ENCODE data around the gene P3H2.
"Not testable (repeated sequence)": the region's sequence is repeated elsewhere in the genome, so short reads cannot be mapped to it uniquely, and the experiment has no call there.

The P3H2 gene

GRCh38 chr3:189981668-189982067, 139.0 kb downstream of the P3H2 start:
- no peak for DNase-seq

DNA sequence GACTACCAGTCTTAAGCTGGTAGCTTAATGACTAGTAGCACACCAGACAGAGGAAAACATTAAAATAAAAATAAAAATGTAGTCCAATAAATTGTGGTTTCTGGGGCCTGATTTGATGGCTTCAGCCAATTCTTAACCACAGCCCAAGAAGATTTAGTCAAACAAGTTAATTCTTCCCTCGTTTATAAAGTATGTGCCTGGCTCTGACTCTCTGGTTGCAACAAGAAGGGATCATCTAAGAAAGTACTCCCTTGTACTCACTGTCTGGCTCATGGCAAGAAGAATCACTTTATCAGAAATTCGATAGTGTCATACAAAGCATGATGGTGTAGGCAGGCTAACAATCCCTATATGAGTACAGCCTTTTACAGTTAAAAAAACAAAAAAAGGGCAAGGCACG, 141.9 kb downstream of the P3H2 start:
- no peak for DNase-seq

DNA sequence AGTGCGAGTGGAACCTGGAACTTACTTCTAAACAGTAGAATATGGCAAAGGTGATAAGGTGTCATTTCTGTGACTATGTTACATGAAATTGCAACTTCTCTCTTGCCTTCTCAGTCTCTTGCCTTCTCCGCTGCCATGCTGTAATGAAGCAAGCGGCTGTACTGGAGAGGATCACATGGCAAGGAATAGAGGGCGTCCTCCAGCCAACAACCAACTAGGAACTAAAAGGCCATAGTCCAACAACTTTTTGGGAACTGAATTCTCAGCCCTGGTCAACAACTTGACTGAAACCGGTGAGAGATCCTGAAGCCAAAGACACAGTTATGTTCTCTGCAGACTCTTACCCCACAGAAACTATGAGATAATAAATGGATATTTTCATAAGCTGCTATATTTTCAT, 143.5 kb downstream of the P3H2 start:
- DNase-seq = no peak

DNA sequence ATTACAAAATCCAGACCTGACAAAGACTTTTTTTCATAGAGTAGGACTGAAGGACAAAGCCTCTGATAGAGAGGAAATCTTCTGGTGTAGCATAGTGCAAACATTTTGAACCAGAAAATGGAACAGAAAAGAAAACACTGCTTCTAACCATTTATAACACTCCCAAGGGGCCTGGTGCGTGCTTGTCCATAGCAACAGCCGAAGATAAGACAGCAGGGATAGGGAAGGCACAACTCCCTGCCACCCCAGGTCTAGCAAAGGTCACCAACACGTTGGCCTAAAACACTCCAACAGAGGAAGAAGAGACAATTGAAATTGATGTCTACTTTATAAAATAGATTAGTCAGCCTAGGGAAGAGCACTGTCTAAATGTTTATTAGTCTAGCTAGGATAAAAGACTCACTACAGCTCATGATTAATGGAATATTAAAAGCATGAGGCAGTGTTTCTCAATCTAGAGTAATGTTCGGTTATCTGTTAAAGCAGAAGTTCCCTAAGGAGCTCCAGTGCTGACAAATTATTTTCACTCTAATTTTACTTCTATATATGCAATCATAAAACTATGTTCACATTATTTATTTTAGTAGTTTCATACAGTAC, 145.2 kb downstream of the P3H2 start:
- DNase-seq = no peak

- no peak for DNase-seq
Observed at GRCh38 chr3:189974359-189974758, 146.3 kb downstream of the P3H2 start.

DNA sequence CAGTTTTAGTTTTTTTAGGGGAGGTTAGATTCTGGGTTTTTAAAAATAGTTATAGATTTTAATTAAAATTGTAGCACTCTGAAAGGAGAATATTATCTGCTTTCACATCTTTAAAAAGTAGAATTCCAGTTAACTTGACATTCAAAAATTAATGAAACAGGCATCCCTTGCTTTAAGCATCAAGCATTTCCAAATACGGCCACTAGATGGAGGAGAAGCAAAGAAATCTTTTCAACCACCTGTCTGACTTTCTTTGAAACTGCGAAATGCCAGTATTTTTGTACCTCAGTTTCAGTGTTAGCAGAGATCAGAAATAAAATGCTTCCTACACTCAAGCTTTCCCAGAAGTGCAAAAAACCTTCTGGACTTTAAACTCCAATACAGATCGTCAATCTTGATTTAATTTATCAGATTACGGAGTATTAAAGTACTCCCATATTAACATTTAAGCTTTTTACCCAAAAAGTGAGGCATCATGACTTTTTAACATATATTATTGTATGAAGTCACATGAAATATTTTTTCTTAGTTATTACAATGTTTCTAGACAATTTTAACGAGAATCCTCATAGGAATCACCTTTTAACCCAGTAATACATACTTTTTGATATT, 153.3 kb downstream of the P3H2 start:
- DNase-seq = peak in 1 of 2 experiments; percentile 57

- DNase-seq = no peak
Observed at GRCh38 chr3:189966843-189967242, 153.9 kb downstream of the P3H2 start.

DNA sequence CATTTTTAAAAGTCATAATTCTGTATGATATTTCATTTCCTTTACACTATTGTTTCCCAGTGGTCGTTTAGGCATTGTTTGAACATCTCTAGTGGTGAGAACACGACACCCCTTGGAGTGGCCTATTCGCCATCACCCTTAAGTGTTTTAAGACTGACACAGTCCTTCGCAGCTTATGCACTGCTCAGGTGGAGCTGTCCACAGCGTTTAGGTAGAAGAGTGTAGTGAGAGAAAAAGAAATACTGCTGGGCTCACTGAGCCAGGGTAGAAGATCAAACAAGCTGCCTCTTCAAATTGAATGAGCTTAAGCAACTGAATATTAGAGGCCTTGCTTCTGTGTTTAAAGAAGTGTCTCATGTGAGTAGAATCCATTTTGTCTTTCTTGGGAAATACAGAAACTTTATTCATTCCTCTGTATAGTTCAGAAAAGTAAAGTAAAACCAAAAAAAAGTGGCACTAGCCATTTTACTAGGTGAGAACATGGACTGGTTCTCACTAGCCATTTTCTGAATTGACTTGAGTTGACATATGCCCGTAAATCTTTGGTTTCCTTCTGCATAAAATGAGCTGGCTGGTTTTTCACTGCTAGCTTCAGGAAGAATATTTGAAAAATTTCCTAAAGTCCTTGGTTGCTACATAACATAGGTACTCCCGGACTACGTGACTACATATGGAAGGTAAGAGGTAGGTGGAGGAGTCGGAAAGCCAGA, 155.9 kb downstream of the P3H2 start:
- no peak for DNase-seq

DNA sequence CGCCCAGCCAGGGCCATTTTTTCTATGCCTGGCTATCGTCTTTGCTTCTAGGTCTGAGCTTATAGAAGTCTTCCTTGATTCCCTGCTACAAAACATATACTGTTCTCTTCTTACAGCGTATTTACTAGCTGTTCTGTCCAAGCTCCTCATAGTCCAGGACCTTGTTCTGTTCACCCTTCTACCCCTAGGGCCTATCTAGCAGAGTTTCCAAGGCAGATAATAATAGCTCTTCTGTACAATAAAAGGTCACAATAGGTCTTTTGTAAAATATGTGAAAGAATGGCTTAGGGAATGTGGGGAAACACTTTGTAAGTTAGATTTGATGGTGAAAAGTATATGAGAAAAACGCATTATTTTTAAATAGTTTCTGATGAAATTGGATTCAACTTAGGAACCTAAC, 158.2 kb downstream of the P3H2 start:
- no peak for DNase-seq

GRCh38 chr3:189961522-189962161, 159.1 kb downstream of the P3H2 start:
- DNase-seq = peak; percentile 54 to 75

DNA sequence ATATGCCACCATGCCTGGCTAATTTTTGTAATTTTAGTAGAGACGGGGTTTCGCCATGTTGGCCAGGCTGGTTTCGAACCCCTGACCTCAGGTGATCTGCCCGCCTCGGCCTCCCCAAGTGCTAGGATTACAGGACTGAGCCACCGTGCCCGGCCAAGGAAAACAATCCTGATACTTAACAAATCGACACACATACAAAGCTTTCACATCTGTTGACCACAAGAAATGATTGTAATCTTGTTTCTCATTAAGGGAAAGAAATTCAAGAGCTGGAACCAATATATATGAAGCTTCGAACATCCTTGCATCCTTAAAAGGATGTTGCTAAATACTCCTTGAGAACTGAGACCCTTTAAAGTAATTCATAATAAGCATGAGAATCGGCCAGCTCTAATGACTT, 159.6 kb downstream of the P3H2 start:
- DNase-seq = not testable (repeated sequence)

GRCh38 chr3:189954733-189955665, 165.7 kb downstream of the P3H2 start:
- DNase-seq = no peak

GRCh38 chr3:189953551-189953950, 167.1 kb downstream of the P3H2 start:
- no peak for DNase-seq

DNA sequence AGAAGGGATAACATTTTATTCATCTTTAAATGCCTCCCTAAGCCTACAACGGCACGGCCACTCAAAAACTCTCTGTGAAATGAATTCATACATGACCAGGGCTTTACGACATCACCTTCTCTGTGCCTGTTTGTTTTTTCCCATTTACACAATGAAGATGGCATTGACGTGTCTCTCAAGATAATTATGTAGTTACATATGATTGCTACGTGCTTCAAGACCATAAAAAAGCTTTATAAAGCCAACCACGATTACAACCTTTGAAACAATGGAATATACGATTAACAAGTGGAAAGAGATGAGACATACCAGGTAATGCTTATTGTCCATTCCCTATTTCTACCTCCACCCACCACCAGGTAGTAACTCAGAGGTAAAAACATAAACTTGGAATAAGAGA, 168.4 kb downstream of the P3H2 start:
- DNase-seq = no peak

GRCh38 chr3:189950258-189950657, 170.4 kb downstream of the P3H2 start:
- DNase-seq = no peak

GRCh38 chr3:189949580-189949979, 171.1 kb downstream of the P3H2 start:
- no peak for DNase-seq

DNA sequence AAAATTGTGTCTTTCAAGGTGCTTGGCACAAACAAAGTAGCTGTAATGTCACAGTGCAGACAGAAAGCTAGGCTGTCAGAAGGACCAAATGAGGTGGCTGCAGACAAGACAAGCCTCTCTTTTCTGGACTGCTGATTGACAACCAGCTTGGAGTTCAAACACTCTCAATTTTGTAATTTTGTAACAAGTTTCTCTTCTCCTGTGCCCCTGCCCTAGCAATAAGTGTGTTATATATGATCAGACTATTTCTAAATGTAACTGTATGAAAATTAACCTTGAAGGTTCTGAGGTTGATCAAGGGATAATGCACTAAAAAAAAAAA, 172.0 kb downstream of the P3H2 start:
- no peak for DNase-seq

DNA sequence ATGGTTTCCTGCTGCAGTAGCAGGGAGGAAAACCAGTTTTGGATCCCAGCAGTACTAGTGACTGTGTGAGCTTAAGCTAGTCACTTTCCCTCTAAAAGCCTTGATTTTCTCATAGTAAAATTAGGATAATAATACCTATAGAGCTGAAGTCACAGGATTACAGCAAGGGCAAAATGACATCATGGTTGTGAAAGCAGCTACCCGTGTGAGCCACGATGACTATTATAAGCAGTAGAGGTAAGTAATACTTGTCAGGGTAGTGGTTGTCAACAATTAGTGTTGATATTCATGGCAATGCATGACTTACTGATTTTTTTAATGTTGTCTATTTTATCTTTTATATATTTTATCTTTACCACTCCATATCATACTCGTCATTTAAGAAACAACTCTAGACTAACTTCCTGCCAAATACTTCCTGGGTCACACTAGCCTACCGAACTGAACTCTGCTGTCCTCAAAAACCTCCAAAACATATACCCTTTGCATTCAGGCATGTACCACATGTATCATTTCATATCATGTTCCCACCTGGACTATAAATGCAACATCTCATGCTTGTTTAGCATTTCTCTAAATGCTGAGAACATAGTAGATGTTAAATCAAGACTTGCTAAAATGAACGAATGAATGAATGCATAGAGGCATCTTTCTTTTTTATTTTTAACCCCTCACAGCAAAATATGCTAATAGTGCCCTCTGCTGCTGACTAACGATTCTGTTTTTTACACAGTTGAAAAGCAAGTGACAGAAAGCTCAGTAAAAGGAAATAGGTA, 172.6 kb downstream of the P3H2 start:
- DNase-seq = peak in 1 of 2 experiments; percentile 15

DNA sequence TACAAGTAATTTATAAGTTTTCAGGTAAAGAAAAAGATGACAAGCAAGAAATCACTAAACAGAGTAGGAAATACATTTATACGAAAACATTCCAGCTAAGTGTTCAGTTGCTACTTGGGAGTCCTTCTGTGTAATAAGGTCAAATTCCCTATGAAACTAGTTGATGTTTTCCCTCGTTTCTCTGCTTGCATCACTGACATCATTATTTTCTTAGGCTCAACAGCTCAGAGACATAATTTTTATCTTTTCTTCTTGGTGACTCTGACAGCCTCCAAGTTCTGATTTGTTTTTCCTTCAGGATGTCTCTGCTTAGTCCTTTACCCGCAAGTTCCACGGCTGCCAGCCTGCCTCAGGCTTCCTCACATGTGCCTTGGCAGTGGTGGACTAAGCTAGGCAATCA, 173.6 kb downstream of the P3H2 start:
- DNase-seq = no peak

- no peak for DNase-seq
Observed at GRCh38 chr3:189945935-189946709, 174.6 kb downstream of the P3H2 start.
